Measurements from ENCODE around the gene MIA3.

The MIA3 gene

GRCh38 chr1:222643606-222643937 is 25.7 kb downstream of the MIA3 start:
- DNase-seq (ENCODE audit: insufficient read length, low spot score) (no peak), FAIRE-seq (no peak)
- TF ChIP-seq, protein P1, sequence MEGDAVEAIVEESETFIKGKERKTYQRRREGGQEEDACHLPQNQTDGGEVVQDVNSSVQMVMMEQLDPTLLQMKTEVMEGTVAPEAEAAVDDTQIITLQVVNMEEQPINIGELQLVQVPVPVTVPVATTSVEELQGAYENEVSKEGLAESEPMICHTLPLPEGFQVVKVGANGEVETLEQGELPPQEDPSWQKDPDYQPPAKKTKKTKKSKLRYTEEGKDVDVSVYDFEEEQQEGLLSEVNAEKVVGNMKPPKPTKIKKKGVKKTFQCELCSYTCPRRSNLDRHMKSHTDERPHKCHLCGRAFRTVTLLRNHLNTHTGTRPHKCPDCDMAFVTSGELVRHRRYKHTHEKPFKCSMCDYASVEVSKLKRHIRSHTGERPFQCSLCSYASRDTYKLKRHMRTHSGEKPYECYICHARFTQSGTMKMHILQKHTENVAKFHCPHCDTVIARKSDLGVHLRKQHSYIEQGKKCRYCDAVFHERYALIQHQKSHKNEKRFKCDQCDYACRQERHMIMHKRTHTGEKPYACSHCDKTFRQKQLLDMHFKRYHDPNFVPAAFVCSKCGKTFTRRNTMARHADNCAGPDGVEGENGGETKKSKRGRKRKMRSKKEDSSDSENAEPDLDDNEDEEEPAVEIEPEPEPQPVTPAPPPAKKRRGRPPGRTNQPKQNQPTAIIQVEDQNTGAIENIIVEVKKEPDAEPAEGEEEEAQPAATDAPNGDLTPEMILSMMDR (IDR thresholded peaks at IDR 0.05; ENCODE audit: insufficient read depth, missing control alignments): no peak

- DNase-seq (ENCODE audit: insufficient read length, low spot score): peak; percentile 49
- FAIRE-seq: peak; percentile 73
- TF ChIP-seq, protein P1 (IDR thresholded peaks at IDR 0.05; ENCODE audit: insufficient read depth, missing control alignments): no peak
Measured at GRCh38 chr1:222643938-222644635, 26.2 kb downstream of the MIA3 start.

DNA sequence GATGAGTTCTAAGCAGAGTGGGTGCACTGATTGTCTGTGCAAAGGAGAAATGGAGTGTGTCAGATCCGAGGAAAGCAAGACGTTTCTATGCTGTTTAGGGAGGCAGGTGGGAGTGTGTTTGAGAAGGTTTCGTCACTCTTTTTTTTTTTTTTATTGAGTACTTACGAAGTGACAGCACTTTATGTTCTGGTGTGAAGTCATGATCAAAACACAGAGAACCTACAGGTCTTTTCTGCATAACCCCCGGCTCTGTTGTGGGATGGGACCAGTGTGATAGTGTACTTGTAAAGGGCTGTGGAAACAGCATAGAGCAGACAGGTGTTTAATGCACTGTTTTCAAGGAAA is 26.7 kb downstream of the MIA3 start:
- TF ChIP-seq, protein P1 (IDR thresholded peaks at IDR 0.05; ENCODE audit: insufficient read depth, missing control alignments): no peak
- FAIRE-seq (no peak), DNase-seq (ENCODE audit: insufficient read length, low spot score) (no peak)

GRCh38 chr1:222652676-222653075 is 34.8 kb downstream of the MIA3 start:
- FAIRE-seq (peak; percentile 11), DNase-seq (ENCODE audit: insufficient read length, low spot score) (no peak)
- TF ChIP-seq, protein P1 (IDR thresholded peaks at IDR 0.05; ENCODE audit: insufficient read depth, missing control alignments): no peak

DNA sequence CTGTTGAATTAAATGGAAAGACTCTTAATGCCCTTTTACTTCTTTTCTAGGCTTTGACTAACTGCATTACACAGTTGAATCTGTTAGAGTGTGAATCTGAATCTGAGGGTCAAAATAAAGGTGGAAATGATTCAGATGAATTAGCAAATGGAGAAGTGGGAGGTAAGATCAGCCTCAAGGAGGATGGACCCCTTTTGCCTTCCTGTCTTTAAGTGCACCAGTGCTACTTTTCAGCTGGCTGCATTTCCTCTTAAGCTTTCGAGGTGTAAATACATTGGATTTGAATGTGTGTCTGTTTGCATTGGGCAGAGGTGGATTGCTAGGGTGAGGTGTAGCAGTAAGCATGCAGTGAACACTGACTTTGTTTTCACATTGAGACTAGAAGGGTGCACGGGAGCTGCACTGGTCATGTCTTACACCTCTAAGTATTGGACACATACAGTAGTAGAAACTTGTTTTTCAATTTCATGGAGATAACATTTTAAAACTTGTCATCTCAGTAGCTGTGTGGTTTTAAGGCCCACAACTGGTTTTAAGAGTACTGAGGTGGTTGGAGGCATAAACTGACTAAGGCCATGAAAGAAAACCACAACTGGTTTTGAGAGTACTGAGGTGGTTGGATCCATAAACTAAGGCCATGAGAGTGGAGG is 35.4 kb downstream of the MIA3 start:
- FAIRE-seq (no peak), DNase-seq (ENCODE audit: insufficient read length, low spot score) (no peak)
- TF ChIP-seq, protein P1 (IDR thresholded peaks at IDR 0.05; ENCODE audit: insufficient read depth, missing control alignments): no peak

GRCh38 chr1:222654849-222655248 is 37.0 kb downstream of the MIA3 start:
- no peak for FAIRE-seq
- no peak for DNase-seq (ENCODE audit: insufficient read length, low spot score)
- TF ChIP-seq, protein P1 (IDR thresholded peaks at IDR 0.05; ENCODE audit: insufficient read depth, missing control alignments): no peak
